Measurements from ENCODE around the gene RBMY1E.
"Not testable (repeated sequence)": the region's sequence is repeated elsewhere in the genome, so short reads cannot be mapped to it uniquely, and the experiment has no call there.

RBMY1E gene

DNA sequence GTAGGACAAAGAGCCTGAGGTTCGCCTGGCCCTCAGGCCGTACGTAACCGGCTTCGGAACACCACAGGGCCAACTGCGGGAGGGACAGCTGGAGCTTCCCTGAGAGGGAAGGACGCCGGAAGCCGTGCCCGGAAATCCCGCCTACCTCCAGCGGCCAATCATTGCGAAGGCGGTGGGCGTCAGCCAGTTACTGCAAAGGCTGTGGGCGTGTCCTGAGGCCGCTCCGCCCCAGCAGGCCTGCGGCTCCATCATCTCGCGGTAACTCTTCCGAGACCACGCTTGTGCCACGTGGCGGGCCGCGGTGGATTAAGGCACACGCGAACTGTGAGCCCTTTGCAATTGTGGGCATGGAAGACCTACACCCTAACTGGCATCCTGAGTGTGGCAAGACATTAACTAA, at the start of gene RBMY1E:
Gene RBMY1E (minus strand): TSS at position 101 of the 400 bp plus-strand sequence. CDS start 1,978 bp downstream, outside the sequence.
- DNase-seq: not testable (repeated sequence)

GRCh38 chrY:21894426-21894825, 23.4 kb downstream of the RBMY1E start, which contains the start of gene RBMY1D:
TSS of gene RBMY1D (minus strand) at chrY:21894526. CDS start at chrY:21892513, 2,013 bp downstream.
- DNase-seq: not testable (repeated sequence)

GRCh38 chrY:21869407-21870076, 48.3 kb downstream of the RBMY1E start:
- DNase-seq: not testable (repeated sequence)

Measured in activated gamma-delta T cell treated with Interleukin-2 at 50 U/mL for 16 hours (primary cell).